ENCODE measurements around the gene ARF6.
"Not testable (repeated sequence)": the region's sequence is repeated elsewhere in the genome, so short reads cannot be mapped to it uniquely, and the experiment has no call there.

The ARF6 gene

GRCh38 chr14:49907186-49907585 is 14.3 kb downstream of the ARF6 start:
- DNase-seq (ENCODE audit: low spot score) = no peak

- DNase-seq (ENCODE audit: low spot score) = no peak
These were observed 15.5 kb downstream of the ARF6 start for GRCh38 chr14:49908433-49908782.

GRCh38 chr14:49909016-49909415 is 16.1 kb downstream of the ARF6 start:
- DNase-seq (ENCODE audit: low spot score) = no peak

GRCh38 chr14:49915085-49915484 is 22.2 kb downstream of the ARF6 start:
- DNase-seq (ENCODE audit: low spot score) = no peak

- no peak for DNase-seq (ENCODE audit: low spot score)
These were observed 25.8 kb downstream of the ARF6 start for GRCh38 chr14:49918706-49919105.

GRCh38 chr14:49919825-49920659 is 27.2 kb downstream of the ARF6 start:
- no peak for DNase-seq (ENCODE audit: low spot score)

GRCh38 chr14:49920935-49921334 is 28.1 kb downstream of the ARF6 start:
- no peak for DNase-seq (ENCODE audit: low spot score)

- no peak for DNase-seq (ENCODE audit: low spot score)
These were observed 28.5 kb downstream of the ARF6 start for GRCh38 chr14:49921401-49921800.

GRCh38 chr14:49923442-49923841 is 30.6 kb downstream of the ARF6 start:
- no peak for DNase-seq (ENCODE audit: low spot score)

GRCh38 chr14:49923881-49924280 is 31.0 kb downstream of the ARF6 start:
- DNase-seq (ENCODE audit: low spot score) = no peak

GRCh38 chr14:49924852-49925251 is 32.0 kb downstream of the ARF6 start:
- DNase-seq (ENCODE audit: low spot score) = no peak

GRCh38 chr14:49926803-49927202 is 33.9 kb downstream of the ARF6 start:
- no peak for DNase-seq (ENCODE audit: low spot score)

- DNase-seq (ENCODE audit: low spot score) = no peak
These were observed 35.1 kb downstream of the ARF6 start for GRCh38 chr14:49928015-49928414.

GRCh38 chr14:49930720-49931119 is 37.8 kb downstream of the ARF6 start:
- DNase-seq (ENCODE audit: low spot score) = no peak

- no peak for DNase-seq (ENCODE audit: low spot score)
These were observed 38.6 kb downstream of the ARF6 start for GRCh38 chr14:49931523-49931922.

GRCh38 chr14:49933128-49933527 is 40.2 kb downstream of the ARF6 start:
- DNase-seq (ENCODE audit: low spot score) = no peak

GRCh38 chr14:49933704-49934103 is 40.8 kb downstream of the ARF6 start:
- DNase-seq (ENCODE audit: low spot score) = no peak

GRCh38 chr14:49934646-49935045 is 41.8 kb downstream of the ARF6 start:
- no peak for DNase-seq (ENCODE audit: low spot score)

- no peak for DNase-seq (ENCODE audit: low spot score)
These were observed 42.6 kb downstream of the ARF6 start for GRCh38 chr14:49935526-49935925.

- not testable (repeated sequence) for DNase-seq (ENCODE audit: low spot score)
These were observed 43.4 kb downstream of the ARF6 start for GRCh38 chr14:49936246-49936645.

GRCh38 chr14:49936882-49937281 is 44.0 kb downstream of the ARF6 start:
- not testable (repeated sequence) for DNase-seq (ENCODE audit: low spot score)

- DNase-seq (ENCODE audit: low spot score) = not testable (repeated sequence)
These were observed 46.3 kb downstream of the ARF6 start for GRCh38 chr14:49939215-49939614.

GRCh38 chr14:49939884-49940510 is 47.1 kb downstream of the ARF6 start:
- DNase-seq (ENCODE audit: low spot score) = no peak

Measured in GM03348 (cell line).